Vagina (tissue), 2 donors: ENCODE measurements around the gene NTRK3. TPM values are rescaled to one million over a fixed set of nuclear protein-coding genes. Genes with fewer than 3 reads are reported as not detected.

Experiments
- DNase-seq, 2 donors: peaks; one replicate each; pipeline ENCODE4 v3.0.0-alpha.2; 2017; ENCODE audit errors: extremely low spot score in 2 of 2
- H3K27ac ChIP-seq: fragments of 200-600 bp; sonication (generic); one replicate; pipeline ENCODE4 v1.5.1; 2019
- H3K27me3 ChIP-seq: fragments of 200-600 bp; sonication (generic); one replicate; pipeline ENCODE4 v1.5.1; 2019
- H3K36me3 ChIP-seq, 2 donors: fragments of 200-600 bp; sonication (generic); one replicate each; pipeline ENCODE4 v1.5.1; 2017 to 2019
- H3K4me1 ChIP-seq: fragments of 200-600 bp; sonication (generic); one replicate; pipeline ENCODE4 v1.5.1; 2019
- H3K4me3 ChIP-seq, 2 donors: fragments of 200-600 bp; sonication (generic); 1 replicate in 1 of 2; 2 replicates in 1 of 2; pipeline ENCODE4 v1.5.1; 2016 to 2019
- H3K9me3 ChIP-seq: fragments of 200-600 bp; sonication (generic); one replicate; pipeline ENCODE4 v1.5.1; 2019
- CTCF ChIP-seq, 3 experiments: fragments of 450-650 bp in 2 of 3; fragments of 200-600 bp in 1 of 3; sonication (generic) in 1 of 3; IDR thresholded peaks; one replicate each; pipeline ENCODE4 v1.5.1; 2017 to 2019; ENCODE audit warnings: antibody characterized with exemption in 3 of 3, mild to moderate bottlenecking in 2 of 3, moderate library complexity in 2 of 3
- POLR2A ChIP-seq, 2 donors: fragments of 450-650 bp; IDR thresholded peaks; one replicate each; pipeline ENCODE4 v1.6.1; 2017; ENCODE audit warnings: antibody characterized with exemption in 2 of 2, mild to moderate bottlenecking in 2 of 2, moderate library complexity in 2 of 2
- POLR2AphosphoS5 ChIP-seq, 2 donors: sonication (generic); formaldehyde crosslinking; IDR thresholded peaks; one replicate each; pipeline ENCODE4 v1.9.0; 2017; ENCODE audit warnings: antibody characterized with exemption in 2 of 2, mild to moderate bottlenecking in 2 of 2, low read depth in 1 of 2; ENCODE audit not compliant: insufficient read depth in 1 of 2
- intact Hi-C: fragments of 100-400 bp; cut with DNase I; formaldehyde crosslinking; loops from one replicate; pipeline ENCODE4 v1.15.1; 2023
- total RNA-seq: library from RNA; depleted of rRNA; stranded (reverse); fragments of >200 nt; gene quantifications from one replicate; pipeline ENCODE4 v1.2.3, GENCODE V29; 2016

NTRK3 gene
- total RNA-seq, 1 donor from 2014 or later = 4.9 TPM

GRCh38 chr15:88300089-88300488, 43.5 kb upstream of the NTRK3 start:
- H3K4me1 ChIP-seq = no peaks in the 10 kb centered on the region
- no peak overlapping the region for H3K27ac ChIP-seq
- no peak overlapping the region for H3K4me3 ChIP-seq
- no peaks in the 10 kb centered on the region for H3K36me3 ChIP-seq
- DNase-seq = no peak
- TF ChIP-seq POLR2AphosphoS5 (IDR thresholded peaks at IDR 0.05; ENCODE audit: insufficient read depth in 1 of 2, low read depth in 1 of 2) (no peak), POLR2A (IDR thresholded peaks at IDR 0.05) (no peak), CTCF (IDR thresholded peaks at IDR 0.05) (no peak)
- intact Hi-C loops = no loop called here
- no peaks in the 10 kb centered on the region for H3K9me3 ChIP-seq
- H3K27me3 ChIP-seq = no peaks in the 10 kb centered on the region

- Histone ChIP-seq H3K27ac (no peak overlapping the region), H3K9me3 (no peaks in the 10 kb centered on the region), H3K36me3 (no peaks in the 10 kb centered on the region), H3K4me3 (no peak overlapping the region), H3K27me3 (no peaks in the 10 kb centered on the region), H3K4me1 (no peaks in the 10 kb centered on the region)
- TF ChIP-seq POLR2A (IDR thresholded peaks at IDR 0.05) (no peak), CTCF (IDR thresholded peaks at IDR 0.05) (no peak), POLR2AphosphoS5 (IDR thresholded peaks at IDR 0.05; ENCODE audit: insufficient read depth in 1 of 2, low read depth in 1 of 2) (no peak)
- intact Hi-C loops = no loop called here
- no peak for DNase-seq
Measured at GRCh38 chr15:88299497-88299896, 43.0 kb upstream of the NTRK3 start.

- intact Hi-C loops = no loop called here
- Histone ChIP-seq H3K36me3 (no peaks in the 10 kb centered on the region), H3K4me1 (no peaks in the 10 kb centered on the region), H3K9me3 (no peaks in the 10 kb centered on the region), H3K27ac (no peak overlapping the region), H3K27me3 (no peaks in the 10 kb centered on the region), H3K4me3 (no peak overlapping the region)
- TF ChIP-seq CTCF (IDR thresholded peaks at IDR 0.05) = no peak
- no peak for TF ChIP-seq POLR2A (IDR thresholded peaks at IDR 0.05)
- TF ChIP-seq POLR2AphosphoS5 (IDR thresholded peaks at IDR 0.05; ENCODE audit: insufficient read depth in 1 of 2, low read depth in 1 of 2) = no peak
- DNase-seq = no peak
Measured at GRCh38 chr15:88288661-88289060, 32.1 kb upstream of the NTRK3 start.

- Histone ChIP-seq H3K4me1 (no peaks in the 10 kb centered on the region), H3K27ac (no peak overlapping the region), H3K27me3 (no peaks in the 10 kb centered on the region), H3K36me3 (no peaks in the 10 kb centered on the region), H3K4me3 (no peak overlapping the region), H3K9me3 (no peaks in the 10 kb centered on the region)
- intact Hi-C loops = no loop called here
- no peak for TF ChIP-seq POLR2A (IDR thresholded peaks at IDR 0.05)
- no peak for TF ChIP-seq CTCF (IDR thresholded peaks at IDR 0.05)
- TF ChIP-seq POLR2AphosphoS5 (IDR thresholded peaks at IDR 0.05; ENCODE audit: insufficient read depth in 1 of 2, low read depth in 1 of 2) = no peak
- DNase-seq = no peak
Measured at GRCh38 chr15:88288206-88288605, 31.7 kb upstream of the NTRK3 start.

GRCh38 chr15:88284318-88284998, 27.9 kb upstream of the NTRK3 start:
- DNase-seq = no peak
- intact Hi-C loops = no loop called here
- TF ChIP-seq POLR2A (IDR thresholded peaks at IDR 0.05) = no peak
- TF ChIP-seq CTCF (IDR thresholded peaks at IDR 0.05) = no peak
- TF ChIP-seq POLR2AphosphoS5 (IDR thresholded peaks at IDR 0.05; ENCODE audit: insufficient read depth in 1 of 2, low read depth in 1 of 2) = no peak
- no peaks in the 10 kb centered on the region for H3K9me3 ChIP-seq
- H3K4me3 ChIP-seq = no peak overlapping the region
- no peaks in the 10 kb centered on the region for H3K4me1 ChIP-seq
- H3K27me3 ChIP-seq = no peaks in the 10 kb centered on the region
- no peak overlapping the region for H3K27ac ChIP-seq
- no peaks in the 10 kb centered on the region for H3K36me3 ChIP-seq
